ENCODE data around the gene NPEPL1. TPM values are rescaled to one million over a fixed set of nuclear protein-coding genes. Genes with fewer than 3 reads are reported as not detected.

NPEPL1 gene
- total and polyA plus RNA-seq, 7 donors: 10.6 to 65.1 (median 26.5) TPM

DNA sequence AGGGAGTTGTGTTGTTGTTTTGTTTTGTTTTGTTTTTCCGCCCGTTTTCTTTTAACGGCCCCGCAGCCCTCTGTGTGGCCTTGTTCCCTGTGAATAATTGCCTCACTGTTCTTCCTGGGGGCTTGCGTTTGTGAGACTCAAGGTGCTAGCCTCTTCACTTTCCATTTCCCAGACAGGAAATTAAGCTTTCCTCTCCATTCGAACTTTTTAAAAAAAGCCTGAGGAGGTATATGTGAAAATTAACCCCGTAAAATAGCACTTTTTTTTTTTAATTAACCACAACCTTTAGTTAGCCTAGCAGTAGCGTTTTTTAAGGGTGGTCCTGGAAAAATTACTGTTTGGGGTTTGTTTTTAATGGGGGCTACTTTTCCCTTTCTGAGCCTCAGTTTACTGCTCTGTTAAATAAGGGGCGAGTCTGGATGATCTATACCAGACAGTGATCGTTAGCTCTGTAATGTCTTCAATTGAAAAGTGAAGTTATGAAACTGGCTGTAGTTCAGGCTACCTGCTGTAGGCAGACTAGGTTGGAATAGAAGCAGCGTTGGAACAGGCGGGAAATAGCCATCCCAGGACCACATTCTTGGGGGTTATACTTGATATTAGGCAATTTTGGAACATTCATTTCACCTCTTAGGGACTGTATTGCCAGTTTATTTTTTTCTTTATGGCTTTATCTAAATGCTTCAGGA lies 39.9 kb upstream of the NPEPL1 start:
- peak overlapping the region; percentile 71 to 91 (median 85) for H3K4me3 ChIP-seq
- H3K4me1 ChIP-seq: peaks cover 0 to 74% (median 63%) of the 10 kb centered on the region in 4 donors
- TF ChIP-seq POLR2AphosphoS5 (IDR thresholded peaks at IDR 0.05): no peak
- no peak for TF ChIP-seq POLR2A (IDR thresholded peaks at IDR 0.05)
- H3K27ac ChIP-seq: peak overlapping the region; percentile 93 to 96 (median 96)
- no peaks in the 10 kb centered on the region for H3K9me3 ChIP-seq
- H3K27me3 ChIP-seq: no peaks in the 10 kb centered on the region
- DNase-seq: no peak
- no peaks in the 10 kb centered on the region for H3K36me3 ChIP-seq
- 10 to 11% methylated on average over 12 of the region's 12 CpGs for WGBS, 2 donors
- intact Hi-C loops (cut with DNase I): loop anchor here (5.0 to 10.0 kb wide), 3 partner anchors 212 to 288 kb away; partner anchors contain the start of gene VAPB

DNA sequence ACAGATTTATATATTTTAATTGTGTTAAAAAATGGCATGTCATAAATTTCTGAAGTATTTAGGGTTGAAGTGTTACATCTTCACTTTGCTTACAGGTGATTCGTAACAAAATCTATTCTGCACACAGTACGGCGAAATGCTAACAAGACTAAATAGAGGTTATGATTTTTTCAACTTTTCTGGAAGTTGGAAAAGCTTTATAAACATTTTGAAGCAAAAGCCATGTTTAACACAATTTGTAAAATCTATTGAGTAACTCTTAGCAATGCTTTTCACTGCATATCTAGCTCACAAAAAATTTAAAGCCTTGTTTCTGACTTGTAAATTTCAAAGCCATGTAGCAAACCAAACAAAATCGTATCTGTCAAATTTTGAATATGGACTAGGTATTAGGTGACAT lies 38.3 kb upstream of the NPEPL1 start:
- H3K27me3 ChIP-seq: no peaks in the 10 kb centered on the region
- no peak overlapping the region for H3K4me3 ChIP-seq
- intact Hi-C loops (cut with DNase I): loop anchor here (5.0 to 10.0 kb wide), 3 partner anchors 210 to 290 kb away; partner anchors contain the start of gene VAPB
- H3K9me3 ChIP-seq: no peaks in the 10 kb centered on the region
- peaks cover 0 to 73% (median 53%) of the 10 kb centered on the region in 4 donors for H3K4me1 ChIP-seq
- H3K36me3 ChIP-seq: no peaks in the 10 kb centered on the region
- peak overlapping the region in 1 of 4 donors; percentile 96 for H3K27ac ChIP-seq
- TF ChIP-seq, protein P1, sequence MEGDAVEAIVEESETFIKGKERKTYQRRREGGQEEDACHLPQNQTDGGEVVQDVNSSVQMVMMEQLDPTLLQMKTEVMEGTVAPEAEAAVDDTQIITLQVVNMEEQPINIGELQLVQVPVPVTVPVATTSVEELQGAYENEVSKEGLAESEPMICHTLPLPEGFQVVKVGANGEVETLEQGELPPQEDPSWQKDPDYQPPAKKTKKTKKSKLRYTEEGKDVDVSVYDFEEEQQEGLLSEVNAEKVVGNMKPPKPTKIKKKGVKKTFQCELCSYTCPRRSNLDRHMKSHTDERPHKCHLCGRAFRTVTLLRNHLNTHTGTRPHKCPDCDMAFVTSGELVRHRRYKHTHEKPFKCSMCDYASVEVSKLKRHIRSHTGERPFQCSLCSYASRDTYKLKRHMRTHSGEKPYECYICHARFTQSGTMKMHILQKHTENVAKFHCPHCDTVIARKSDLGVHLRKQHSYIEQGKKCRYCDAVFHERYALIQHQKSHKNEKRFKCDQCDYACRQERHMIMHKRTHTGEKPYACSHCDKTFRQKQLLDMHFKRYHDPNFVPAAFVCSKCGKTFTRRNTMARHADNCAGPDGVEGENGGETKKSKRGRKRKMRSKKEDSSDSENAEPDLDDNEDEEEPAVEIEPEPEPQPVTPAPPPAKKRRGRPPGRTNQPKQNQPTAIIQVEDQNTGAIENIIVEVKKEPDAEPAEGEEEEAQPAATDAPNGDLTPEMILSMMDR (IDR thresholded peaks at IDR 0.05): no peak
- no peak for TF ChIP-seq POLR2A (IDR thresholded peaks at IDR 0.05)
- no peak for TF ChIP-seq EP300 (IDR thresholded peaks at IDR 0.05)
- TF ChIP-seq POLR2AphosphoS5 (IDR thresholded peaks at IDR 0.05): no peak
- 85 to 89% methylated on average over 4 of the region's 4 CpGs for WGBS, 2 donors
- DNase-seq: no peak

DNA sequence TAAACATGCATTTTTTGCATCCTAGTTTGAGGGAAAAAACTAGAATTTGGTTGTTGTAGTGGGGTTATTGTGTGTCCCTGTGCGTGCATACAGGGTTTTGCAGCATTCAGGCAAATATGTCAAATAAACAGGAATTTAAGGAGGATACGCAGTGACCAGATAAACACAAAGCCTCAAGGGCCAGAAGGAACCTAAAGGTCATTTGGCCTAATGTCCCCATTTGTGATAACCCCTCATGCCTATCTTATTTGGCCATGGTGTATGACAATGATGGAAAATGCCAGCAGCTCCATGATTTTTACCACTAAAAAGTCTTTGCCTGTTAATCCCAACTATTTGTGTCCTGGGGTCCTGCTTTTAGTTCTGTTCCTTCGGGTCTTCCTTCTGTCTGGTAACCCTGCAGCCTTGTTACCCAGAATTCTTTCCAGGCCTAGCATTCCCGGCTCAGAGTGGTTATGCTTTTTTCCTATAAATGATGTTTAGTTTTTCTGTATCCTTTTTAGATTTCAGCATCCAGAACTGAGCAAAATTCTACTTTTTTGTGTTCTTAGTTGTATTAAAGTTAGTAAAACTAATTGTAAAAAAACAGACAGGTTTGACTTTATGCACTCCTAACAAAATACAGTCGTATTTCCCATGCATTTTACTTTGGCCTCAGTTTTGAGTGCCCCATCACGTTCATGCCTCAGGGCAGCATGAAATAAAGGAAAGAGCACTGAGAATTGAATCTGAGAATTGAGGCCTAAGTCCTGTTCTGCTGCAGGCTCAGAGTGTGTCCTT lies 37.1 kb upstream of the NPEPL1 start:
- H3K9me3 ChIP-seq: no peaks in the 10 kb centered on the region
- H3K27ac ChIP-seq: peak overlapping the region in 1 of 4 donors; percentile 42
- no peaks in the 10 kb centered on the region for H3K27me3 ChIP-seq
- TF ChIP-seq POLR2AphosphoS5 (IDR thresholded peaks at IDR 0.05) (no peak), POLR2A (IDR thresholded peaks at IDR 0.05) (no peak), EP300 (IDR thresholded peaks at IDR 0.05) (no peak)
- TF ChIP-seq, protein P1 (IDR thresholded peaks at IDR 0.05): no peak
- peaks cover 0 to 75% (median 43%) of the 10 kb centered on the region in 4 donors for H3K4me1 ChIP-seq
- H3K4me3 ChIP-seq: no peak overlapping the region
- no peak for DNase-seq
- H3K36me3 ChIP-seq: no peaks in the 10 kb centered on the region
- 72 to 78% methylated on average over 6 of the region's 6 CpGs for WGBS, 2 donors
- intact Hi-C loops (cut with DNase I): loop anchor here (10.0 kb wide), 2 partner anchors 209 to 291 kb away; no protein-coding TSS in a partner anchor

DNA sequence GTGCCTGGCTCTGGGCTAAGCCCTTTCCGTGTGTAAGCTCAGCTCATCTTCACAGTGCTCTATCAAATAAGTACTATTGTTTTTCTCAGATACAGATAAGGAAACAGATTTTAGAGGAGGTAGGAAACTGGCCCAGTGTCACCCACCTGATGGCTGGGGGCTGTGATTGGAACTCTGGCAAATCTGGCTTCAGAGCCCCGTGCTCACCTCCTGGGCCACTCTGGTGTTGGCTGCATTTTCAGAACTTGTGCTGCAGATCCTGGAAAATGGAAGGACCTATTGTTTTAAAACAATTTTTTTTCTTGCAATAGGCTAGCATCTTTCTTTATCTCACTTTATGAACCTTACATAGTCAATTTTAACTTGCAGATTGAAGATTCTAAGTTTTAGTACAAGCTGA lies 35.8 kb upstream of the NPEPL1 start:
- H3K4me1 ChIP-seq: peaks cover 0 to 82% (median 40%) of the 10 kb centered on the region in 4 donors
- no peaks in the 10 kb centered on the region for H3K9me3 ChIP-seq
- WGBS, 2 donors: 41 to 45% methylated on average over 2 of the region's 2 CpGs
- no peak overlapping the region for H3K4me3 ChIP-seq
- H3K27ac ChIP-seq: peak overlapping the region in 1 of 4 donors; percentile 42
- intact Hi-C loops (cut with DNase I): loop anchor here (10.0 kb wide), 2 partner anchors 208 to 292 kb away; no protein-coding TSS in a partner anchor
- DNase-seq: no peak
- TF ChIP-seq POLR2AphosphoS5 (IDR thresholded peaks at IDR 0.05) (no peak), POLR2A (IDR thresholded peaks at IDR 0.05) (no peak), EP300 (IDR thresholded peaks at IDR 0.05) (no peak)
- TF ChIP-seq, protein P1 (IDR thresholded peaks at IDR 0.05): no peak
- peaks cover 0 to 12% (median 0%) of the 10 kb centered on the region in 4 donors for H3K36me3 ChIP-seq
- H3K27me3 ChIP-seq: no peaks in the 10 kb centered on the region

DNA sequence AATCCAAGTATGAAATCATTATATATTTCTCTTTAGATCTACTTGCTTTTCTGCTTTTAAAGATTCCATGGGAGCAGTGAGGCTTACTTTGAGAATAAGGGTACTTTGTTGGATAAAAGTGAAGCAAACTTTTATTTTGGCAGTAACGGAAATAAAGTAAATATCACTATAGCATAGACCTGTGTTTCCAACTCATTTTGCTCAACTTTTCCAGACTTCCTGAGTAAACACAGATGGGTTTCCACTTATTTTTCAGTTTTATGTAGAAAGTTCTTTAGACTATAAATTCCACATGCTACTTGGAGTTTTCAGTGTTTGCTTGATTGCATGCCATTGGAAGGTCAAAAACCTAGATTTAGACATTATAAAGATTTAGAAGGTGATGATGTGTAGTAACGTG lies 35.3 kb upstream of the NPEPL1 start:
- intact Hi-C loops (cut with DNase I): loop anchor here (10.0 kb wide), 2 partner anchors 208 to 292 kb away; no protein-coding TSS in a partner anchor
- DNase-seq: no peak
- H3K9me3 ChIP-seq: no peaks in the 10 kb centered on the region
- 78 to 84% methylated on average over 2 of the region's 2 CpGs for WGBS, 2 donors
- H3K27ac ChIP-seq: peak overlapping the region in 1 of 4 donors; percentile 42
- H3K4me1 ChIP-seq: peaks cover 0 to 82% (median 40%) of the 10 kb centered on the region in 4 donors
- TF ChIP-seq POLR2AphosphoS5 (IDR thresholded peaks at IDR 0.05) (no peak), EP300 (IDR thresholded peaks at IDR 0.05) (no peak), POLR2A (IDR thresholded peaks at IDR 0.05) (no peak)
- TF ChIP-seq, protein P1 (IDR thresholded peaks at IDR 0.05): no peak
- no peak overlapping the region for H3K4me3 ChIP-seq
- peaks cover 0 to 13% (median 0%) of the 10 kb centered on the region in 4 donors for H3K36me3 ChIP-seq
- no peaks in the 10 kb centered on the region for H3K27me3 ChIP-seq
